GM19452 (cell line): ENCODE measurements around the gene L1CAM.

Experiments used
- ATAC-seq: cut with Tn5 transposase; IDR thresholded peaks from one replicate; pipeline ENCODE4 v1.9.1; 2021; ENCODE audit not compliant: unreplicated experiment

The L1CAM gene, protein sequence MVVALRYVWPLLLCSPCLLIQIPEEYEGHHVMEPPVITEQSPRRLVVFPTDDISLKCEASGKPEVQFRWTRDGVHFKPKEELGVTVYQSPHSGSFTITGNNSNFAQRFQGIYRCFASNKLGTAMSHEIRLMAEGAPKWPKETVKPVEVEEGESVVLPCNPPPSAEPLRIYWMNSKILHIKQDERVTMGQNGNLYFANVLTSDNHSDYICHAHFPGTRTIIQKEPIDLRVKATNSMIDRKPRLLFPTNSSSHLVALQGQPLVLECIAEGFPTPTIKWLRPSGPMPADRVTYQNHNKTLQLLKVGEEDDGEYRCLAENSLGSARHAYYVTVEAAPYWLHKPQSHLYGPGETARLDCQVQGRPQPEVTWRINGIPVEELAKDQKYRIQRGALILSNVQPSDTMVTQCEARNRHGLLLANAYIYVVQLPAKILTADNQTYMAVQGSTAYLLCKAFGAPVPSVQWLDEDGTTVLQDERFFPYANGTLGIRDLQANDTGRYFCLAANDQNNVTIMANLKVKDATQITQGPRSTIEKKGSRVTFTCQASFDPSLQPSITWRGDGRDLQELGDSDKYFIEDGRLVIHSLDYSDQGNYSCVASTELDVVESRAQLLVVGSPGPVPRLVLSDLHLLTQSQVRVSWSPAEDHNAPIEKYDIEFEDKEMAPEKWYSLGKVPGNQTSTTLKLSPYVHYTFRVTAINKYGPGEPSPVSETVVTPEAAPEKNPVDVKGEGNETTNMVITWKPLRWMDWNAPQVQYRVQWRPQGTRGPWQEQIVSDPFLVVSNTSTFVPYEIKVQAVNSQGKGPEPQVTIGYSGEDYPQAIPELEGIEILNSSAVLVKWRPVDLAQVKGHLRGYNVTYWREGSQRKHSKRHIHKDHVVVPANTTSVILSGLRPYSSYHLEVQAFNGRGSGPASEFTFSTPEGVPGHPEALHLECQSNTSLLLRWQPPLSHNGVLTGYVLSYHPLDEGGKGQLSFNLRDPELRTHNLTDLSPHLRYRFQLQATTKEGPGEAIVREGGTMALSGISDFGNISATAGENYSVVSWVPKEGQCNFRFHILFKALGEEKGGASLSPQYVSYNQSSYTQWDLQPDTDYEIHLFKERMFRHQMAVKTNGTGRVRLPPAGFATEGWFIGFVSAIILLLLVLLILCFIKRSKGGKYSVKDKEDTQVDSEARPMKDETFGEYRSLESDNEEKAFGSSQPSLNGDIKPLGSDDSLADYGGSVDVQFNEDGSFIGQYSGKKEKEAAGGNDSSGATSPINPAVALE

GRCh38 chrX:153885968-153886903 is at the start of gene L1CAM:
Gene L1CAM, minus strand, starts transcription at chrX:153886173. Its CDS starts 10,337 bp downstream, at chrX:153875836.
- ATAC-seq = no peak

GRCh38 chrX:153935326-153935851 is 49.4 kb upstream of the L1CAM start:
- peak; percentile 30 for ATAC-seq

GRCh38 chrX:153934762-153935325 is 48.9 kb upstream of the L1CAM start, which contains the start of gene NAA10:
Gene NAA10, minus strand, starts transcription at chrX:153935037. Its CDS starts 133 bp downstream, at chrX:153934904.
- peak; percentile 79 for ATAC-seq

DNA sequence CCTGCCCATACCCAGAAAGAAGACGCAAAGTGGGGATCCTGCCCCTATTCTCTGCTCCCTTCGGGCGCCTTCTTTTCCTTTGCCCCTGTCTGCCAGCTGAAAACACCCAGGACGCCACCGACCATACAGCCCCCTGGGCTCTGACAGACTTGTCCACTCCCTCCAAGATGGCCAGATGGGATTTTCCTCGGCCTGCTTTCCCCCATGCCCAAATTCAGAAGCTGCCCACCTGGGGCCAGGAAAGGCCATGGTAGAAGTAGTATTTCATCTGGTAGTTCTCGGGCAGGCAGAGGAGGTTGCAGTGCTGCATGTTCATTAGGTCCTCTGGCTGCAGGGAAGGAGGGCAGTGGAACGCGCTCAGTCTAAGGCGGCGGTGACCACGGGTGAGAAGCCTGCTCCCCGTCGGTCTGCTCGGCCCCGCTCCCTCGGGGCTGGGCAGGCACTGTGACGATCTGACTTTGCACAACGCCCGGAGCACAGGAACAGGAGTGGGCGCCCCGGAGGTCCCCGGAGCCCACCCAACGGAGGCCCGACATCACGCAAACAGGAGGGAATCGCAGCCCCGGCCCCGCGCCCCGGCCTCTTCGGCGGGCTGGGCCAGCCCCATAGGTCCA is 48.3 kb upstream of the L1CAM start:
- ATAC-seq = peak; percentile 27

GRCh38 chrX:153933748-153934147 is 47.8 kb upstream of the L1CAM start:
- ATAC-seq = no peak

DNA sequence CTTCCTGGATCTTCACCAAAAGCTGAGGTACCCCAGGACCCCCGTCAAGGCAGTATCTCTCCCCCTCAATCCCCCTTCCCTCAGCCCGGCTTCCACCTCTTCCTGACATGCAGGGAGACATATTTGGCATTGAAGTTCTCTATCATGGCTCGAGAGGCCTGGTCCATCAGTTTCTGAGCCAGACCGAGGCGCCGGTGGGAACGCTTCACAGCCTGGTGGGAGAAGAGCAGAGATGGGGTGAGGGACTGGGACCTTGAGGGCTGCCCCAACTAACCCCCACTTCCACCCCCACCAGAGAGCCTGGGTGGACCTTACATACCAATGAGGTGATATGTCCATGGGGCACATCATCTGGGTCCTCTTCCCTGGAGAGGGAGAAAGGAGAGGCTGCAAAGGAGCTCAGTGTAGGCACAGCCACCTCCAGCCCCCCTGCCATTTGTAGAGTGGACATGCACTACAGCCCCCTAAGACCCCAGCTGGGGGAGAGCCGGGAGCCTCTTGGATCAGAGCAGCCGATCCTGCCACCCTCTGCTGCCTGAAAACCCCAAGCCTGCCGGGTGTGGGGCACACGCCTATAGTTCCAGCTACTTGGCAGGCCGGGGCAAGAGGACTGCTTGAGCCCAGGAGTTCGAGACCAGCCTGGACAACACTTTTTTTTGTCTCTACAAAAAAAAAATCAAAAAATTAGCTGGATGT is 46.4 kb upstream of the L1CAM start:
- ATAC-seq = no peak

GRCh38 chrX:153931748-153932147 is 45.8 kb upstream of the L1CAM start:
- ATAC-seq = no peak

DNA sequence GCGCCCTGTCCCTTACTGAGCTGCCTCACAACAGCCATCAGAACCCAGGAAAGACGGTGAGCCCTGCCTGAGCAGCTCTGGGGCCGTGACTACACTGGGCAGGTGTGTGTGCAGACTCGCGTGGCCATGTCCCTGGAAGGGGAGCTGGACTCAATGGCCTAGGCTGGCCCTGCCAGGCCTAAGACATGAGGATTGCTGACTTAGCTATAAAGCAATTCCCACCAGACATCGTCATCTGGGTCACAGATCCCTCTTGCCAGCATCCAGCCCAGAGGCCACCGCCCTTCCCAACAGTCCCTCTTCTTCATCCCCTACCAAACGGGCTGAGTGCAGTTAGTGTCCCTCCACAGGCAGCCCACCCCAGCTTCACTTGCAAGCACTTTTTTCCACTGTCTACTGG is 45.2 kb upstream of the L1CAM start:
- no peak for ATAC-seq

- ATAC-seq = no peak
Measured at GRCh38 chrX:153930011-153930910, 44.3 kb upstream of the L1CAM start.

DNA sequence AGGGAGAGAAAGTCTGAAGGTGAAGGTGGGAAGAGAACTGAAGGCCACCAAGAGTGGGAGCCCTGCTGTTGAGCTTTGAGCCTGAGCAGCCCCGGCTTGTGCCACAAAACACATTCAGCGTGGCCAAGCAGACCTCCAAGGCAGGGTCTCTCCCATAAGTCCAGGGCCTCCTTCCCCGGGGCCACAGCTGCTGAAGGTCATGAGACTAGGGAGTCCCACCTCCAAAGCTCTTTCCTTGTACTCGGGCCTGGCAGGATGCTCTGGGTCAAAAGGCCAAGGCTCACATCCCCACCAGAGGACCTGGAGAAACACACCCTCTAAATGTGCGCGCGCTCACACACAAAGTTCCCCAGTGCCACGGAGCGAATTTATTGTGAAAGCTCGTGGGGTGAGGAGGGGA is 43.6 kb upstream of the L1CAM start:
- ATAC-seq = no peak

- ATAC-seq = no peak
Measured at GRCh38 chrX:153928846-153929245, 42.9 kb upstream of the L1CAM start.

GRCh38 chrX:153927922-153928760 is 42.2 kb upstream of the L1CAM start:
- ATAC-seq = peak; percentile 65

GRCh38 chrX:153927672-153927921 is 41.6 kb upstream of the L1CAM start:
- ATAC-seq = no peak

- ATAC-seq = peak; percentile 44
Measured at GRCh38 chrX:153926858-153927671, 41.1 kb upstream of the L1CAM start.

- no peak for ATAC-seq
Measured at GRCh38 chrX:153926552-153926857, 40.5 kb upstream of the L1CAM start.
